ENCODE data around the gene ERCC1.
"Not testable (repeated sequence)": the region's sequence is repeated elsewhere in the genome, so short reads cannot be mapped to it uniquely, and the experiment has no call there.

Gene ERCC1

GRCh38 chr19:45429896-45430295 lies 6.2 kb upstream of the ERCC1 start:
- not testable (repeated sequence) for DNase-seq (ENCODE audit: low spot score)

GRCh38 chr19:45428384-45429231 lies 4.9 kb upstream of the ERCC1 start:
- no peak for DNase-seq (ENCODE audit: low spot score)

DNA sequence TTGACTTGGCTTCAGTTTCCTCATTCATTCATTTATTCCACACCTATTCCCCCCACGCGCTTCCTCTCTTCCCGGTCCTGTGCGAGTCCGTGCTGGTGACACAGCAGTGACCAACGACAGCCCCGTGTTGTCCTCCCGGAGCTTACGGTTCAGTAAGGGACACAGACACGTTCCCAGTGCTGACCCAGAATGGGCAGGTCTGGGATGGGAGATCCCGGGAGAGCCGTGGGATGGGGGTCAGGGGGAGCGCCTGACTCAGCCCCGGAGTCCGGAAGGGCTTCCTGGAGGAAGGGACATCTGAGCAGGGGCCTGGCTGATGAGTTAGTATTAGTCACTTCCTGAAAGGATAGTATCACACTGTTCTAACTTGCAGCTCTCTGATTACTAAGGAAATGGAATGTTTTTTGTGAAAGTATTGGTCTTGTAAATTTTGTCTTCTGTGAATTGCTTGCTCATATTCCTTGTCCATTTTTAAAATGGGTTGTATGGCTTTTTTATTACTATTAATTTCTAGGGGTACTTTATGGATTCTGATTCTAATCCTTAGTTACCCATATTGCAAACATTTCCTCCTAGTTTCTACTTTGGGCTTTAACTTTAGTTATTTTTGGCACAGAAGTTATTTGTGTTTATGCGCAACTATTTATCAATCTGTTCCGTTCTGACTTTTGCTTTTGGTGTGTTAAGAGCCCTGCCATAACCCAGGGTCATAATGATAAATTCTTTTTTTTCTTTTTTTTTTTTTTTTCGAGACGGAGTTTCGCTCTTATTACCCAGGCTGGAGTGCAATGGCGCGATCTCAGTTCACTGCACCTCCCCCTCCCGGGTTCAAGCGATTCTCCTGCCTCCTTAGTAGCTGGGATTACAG lies 708 bp upstream of the ERCC1 start:
- DNase-seq (ENCODE audit: low spot score), result peak; percentile 100

DNA sequence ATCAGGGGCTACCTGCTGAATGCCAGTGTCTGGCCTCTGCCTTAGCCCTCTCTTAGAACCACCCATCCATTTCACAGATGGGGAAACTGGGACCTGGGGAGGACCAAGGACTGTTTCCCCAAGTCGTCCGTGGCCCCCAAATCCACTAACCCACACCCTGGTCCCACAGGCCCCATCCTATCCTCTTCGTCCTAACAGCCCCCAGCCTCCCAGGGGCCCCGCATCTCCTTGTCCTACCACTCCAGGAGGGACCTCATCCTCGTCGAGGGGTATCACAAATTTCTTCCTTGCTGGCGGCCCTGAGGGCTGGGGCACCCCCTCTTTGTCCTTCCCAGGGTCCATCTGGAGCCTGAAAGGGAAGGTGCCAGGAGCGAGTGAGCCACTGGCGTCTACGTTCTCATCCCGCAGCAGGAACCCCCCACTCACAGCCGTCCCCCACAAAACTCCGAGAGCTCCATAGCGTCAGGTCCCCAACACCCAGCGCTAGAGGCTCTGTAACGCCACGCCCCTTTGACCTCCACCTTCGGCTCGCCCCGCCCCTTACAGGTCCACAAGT lies 606 bp downstream of the ERCC1 start:
- no peak for DNase-seq (ENCODE audit: low spot score)

GRCh38 chr19:45421947-45422498 lies 1.7 kb downstream of the ERCC1 start:
- no peak for DNase-seq (ENCODE audit: low spot score)

GRCh38 chr19:45420871-45421270 lies 2.8 kb downstream of the ERCC1 start:
- DNase-seq (ENCODE audit: low spot score), result no peak

- no peak for DNase-seq (ENCODE audit: low spot score)
Measured at GRCh38 chr19:45420356-45420755, 3.4 kb downstream of the ERCC1 start.

DNA sequence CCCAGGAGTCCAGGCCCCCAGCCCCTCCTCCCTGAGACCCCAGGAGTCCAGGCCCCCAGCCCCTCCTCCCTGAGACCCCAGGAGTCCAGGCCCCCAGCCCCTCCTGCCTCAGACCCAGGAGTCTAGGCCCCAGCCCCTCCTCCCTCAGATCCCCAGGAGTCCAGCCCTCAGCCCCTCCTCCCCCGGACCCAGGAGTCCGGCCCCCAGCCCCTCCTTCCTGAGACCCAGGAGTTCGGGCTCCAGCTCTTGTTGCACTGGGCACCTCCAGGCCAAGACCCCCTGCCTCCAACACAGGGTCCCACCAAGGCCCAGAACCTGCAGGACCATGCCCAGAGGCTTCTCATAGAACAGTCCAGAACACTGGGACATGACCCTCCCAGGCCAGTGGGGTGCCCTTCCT lies 3.8 kb downstream of the ERCC1 start:
- DNase-seq (ENCODE audit: low spot score), result no peak

- DNase-seq (ENCODE audit: low spot score), result no peak
Measured at GRCh38 chr19:45419396-45419795, 4.3 kb downstream of the ERCC1 start.

GRCh38 chr19:45418802-45419201 lies 4.9 kb downstream of the ERCC1 start:
- no peak for DNase-seq (ENCODE audit: low spot score)

GRCh38 chr19:45417151-45417550 lies 6.6 kb downstream of the ERCC1 start:
- no peak for DNase-seq (ENCODE audit: low spot score)

GRCh38 chr19:45414468-45414867 lies 9.2 kb downstream of the ERCC1 start:
- no peak for DNase-seq (ENCODE audit: low spot score)

- DNase-seq (ENCODE audit: low spot score), result no peak
Measured at GRCh38 chr19:45413497-45413896, 10.2 kb downstream of the ERCC1 start.

DNA sequence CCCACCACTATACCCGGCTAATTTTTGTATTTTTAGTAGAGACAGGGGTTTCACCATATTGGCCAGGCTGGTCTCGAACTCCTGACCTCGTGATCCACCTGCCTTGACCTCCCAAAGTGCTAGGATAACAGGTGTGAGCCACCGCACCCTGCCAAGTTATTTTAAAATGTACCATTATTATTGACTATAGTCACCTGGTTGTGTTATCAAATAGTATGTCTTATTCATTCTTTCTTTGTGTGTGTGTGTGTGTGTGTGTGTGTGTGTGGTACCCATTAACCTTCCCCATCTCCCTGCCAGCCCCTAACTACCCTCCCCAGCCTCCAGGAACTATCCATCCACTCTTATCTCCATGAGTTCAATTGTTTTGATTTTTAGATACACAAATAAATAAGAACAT lies 13.4 kb downstream of the ERCC1 start:
- not testable (repeated sequence) for DNase-seq (ENCODE audit: low spot score)

GRCh38 chr19:45409557-45409920 lies 14.2 kb downstream of the ERCC1 start:
- DNase-seq (ENCODE audit: low spot score), result no peak

- DNase-seq (ENCODE audit: low spot score), result peak; percentile 60
Measured at GRCh38 chr19:45408830-45409556, 14.7 kb downstream of the ERCC1 start.

GRCh38 chr19:45408121-45408520 lies 15.6 kb downstream of the ERCC1 start:
- DNase-seq (ENCODE audit: low spot score), result no peak

- DNase-seq (ENCODE audit: low spot score), result not testable (repeated sequence)
Measured at GRCh38 chr19:45407585-45407984, 16.1 kb downstream of the ERCC1 start.

- DNase-seq (ENCODE audit: low spot score), result peak; percentile 66
Measured at GRCh38 chr19:45407091-45407375, 16.7 kb downstream of the ERCC1 start.

DNA sequence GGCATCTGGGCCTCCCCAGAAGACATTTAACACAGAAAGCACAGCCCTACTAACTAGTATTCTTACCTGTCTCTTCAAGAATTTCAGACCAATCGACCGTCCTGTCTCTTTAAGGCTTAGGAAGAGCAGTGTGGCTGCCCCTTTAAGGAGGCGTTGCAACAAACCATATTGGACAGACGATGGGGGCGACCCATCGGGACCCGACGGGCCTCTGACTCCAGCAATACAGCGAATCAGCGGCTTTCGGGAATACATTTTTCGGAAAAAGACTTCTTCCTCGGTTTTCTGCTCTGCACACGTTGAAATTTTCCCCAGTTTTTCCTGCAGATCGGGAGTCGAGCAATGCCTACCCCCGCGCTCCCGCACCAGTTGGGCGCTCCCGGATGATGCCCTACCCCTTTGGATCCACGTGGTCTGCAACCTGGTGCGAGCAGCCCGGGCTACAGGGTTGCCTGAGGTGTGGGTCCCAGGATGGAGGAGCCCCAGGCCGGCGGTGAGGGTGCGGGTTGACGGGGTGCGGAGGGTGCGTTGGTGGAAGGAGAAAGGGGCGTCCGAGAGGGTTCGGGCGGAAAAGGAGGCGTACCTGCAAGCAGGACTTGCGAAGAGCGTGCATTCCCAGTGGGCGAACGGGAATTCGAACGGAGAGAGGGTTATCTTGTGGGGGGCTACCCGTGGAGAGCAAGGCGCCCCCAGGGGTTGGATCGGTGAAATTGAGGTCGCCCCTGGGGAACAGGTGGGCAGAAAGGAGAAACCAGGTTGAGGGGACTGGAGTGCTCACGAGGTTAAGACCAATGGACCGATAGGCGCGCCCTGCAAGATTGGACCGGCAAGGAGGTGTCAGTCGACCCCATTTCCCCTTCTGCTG lies 17.3 kb downstream of the ERCC1 start, which contains the start of gene POLR1G:
TSS of gene POLR1G (plus strand) at position 419 of the 865 bp plus-strand sequence. CDS start at position 472, 53 bp downstream.
- peak; percentile 90 for DNase-seq (ENCODE audit: low spot score)
